Posterior cingulate gyrus (tissue), 11 donors: ENCODE results near the gene GDPD5.
"Not testable (repeated sequence)": the region's sequence is repeated elsewhere in the genome, so short reads cannot be mapped to it uniquely, and the experiment has no call there.

Experiments used
- DNase-seq, 10 donors: peaks; one replicate each; pipeline versions ENCODE4 v3.0.0 to v3.0.0-alpha.2; 2020 to 2021; ENCODE audit warnings: mixed read lengths in 3 of 10
- intact Hi-C: fragments of 100-400 bp; cut with DNase I; formaldehyde crosslinking; loops from one replicate; pipeline ENCODE4 v1.15.1; 2023

GDPD5 gene

DNA sequence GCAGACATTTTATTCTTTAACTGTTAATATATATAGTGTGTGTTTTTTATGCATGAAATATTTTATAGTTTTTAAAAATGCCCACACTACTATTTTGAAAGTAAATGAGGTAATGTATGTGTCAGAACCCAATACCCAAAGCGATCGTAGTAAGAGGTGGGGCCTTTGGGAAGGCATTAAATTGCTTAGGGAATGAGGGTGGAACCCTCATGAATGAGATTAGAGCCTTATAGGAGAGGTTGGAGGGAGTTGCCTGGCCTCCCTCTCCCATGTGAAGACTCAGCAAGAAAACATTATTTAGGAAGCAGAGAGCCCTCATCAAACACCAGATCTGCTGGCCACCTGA lies 103.9 kb downstream of the GDPD5 start:
- DNase-seq = peak in 1 of 10 donors; percentile 31
- intact Hi-C loops = no loop called here

DNA sequence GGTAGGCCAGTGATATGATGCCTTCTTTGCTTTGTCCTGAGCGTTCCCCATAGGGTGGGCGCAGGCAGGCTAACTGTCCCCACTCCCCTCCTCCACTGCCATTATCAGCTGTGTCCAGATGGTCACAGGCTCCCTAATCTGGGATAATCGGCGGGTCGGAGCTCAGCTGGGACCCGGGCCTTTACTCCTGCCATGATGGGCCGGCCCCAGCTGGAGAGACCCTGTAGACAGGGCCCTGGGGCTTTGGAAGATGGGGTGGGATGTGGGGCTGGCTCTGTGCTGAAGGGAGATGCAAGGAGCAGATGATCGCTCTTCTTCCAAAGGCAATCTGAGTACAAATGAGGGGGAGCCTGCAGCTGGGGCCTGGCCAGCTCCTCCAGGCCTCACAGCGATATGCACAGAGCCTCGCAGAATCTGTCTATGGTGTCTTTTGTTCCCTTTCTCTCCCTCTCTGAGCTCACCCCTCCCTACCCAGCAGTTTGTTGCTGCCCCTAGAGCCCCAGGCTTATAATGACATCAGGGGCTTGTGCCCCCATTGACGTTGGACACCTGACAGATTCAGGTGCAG lies 104.6 kb downstream of the GDPD5 start:
- intact Hi-C loops = no loop called here
- DNase-seq = peak in 8 of 10 donors; percentile 34 to 90 (median 50)

DNA sequence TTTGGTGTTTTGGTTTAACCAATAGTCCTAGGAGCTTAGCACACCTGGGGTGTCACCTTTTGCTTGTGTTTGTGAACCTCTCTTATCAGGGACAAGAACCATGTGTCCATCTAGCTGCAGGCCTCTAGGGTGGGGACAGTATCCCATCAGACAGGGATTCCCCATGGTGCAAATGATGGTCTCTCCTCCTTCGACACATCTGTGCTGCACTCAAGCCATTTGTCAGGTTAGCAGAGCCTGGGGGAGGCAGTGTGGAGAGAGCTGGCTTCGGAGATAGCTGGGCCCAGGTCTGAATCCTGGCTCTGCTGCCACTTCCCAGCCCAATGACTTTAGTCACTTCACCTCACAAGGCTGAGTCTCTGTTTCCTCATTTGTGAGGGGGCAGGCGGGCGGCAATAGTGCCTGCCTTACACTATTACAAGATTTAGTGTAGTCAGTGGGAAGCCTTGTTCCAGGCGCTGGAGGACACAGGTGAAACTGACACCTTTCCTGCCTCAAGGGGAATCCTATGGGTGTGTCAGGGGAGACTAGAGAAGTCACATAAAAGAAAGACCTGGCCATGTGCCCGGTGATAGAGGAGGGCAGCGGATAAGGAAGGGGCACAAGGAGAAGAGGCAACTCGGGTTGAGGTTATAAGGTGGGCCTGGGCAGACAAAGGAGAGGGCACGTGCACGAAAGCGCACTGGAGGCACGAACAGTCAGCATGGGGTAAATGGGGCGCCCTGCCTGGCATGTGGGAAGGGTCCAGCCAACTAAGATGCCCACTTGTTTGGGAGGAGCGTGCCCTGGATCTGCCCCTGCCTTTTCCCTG lies 105.3 kb downstream of the GDPD5 start:
- intact Hi-C loops = no loop called here
- peak in 2 of 10 donors; percentile 23 to 72 for DNase-seq

DNA sequence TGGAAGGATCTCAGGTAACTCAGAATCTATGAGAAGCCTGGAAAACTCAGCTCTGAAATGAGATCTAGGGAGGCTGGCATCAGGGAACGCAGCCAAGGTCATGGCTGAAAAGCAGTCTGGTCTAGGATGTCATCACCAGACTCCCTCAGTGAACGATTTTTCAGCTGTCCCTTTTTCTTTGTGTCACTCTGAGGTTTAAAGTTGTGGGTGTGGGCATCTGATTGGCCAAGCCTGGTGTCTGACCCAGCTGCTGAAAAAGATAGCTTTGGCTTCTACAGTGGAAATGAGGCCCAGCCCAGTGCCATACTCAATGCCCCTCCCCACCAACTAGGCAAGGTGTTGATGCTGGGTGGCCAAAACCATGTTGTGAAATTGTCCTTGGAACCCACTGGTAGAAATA lies 111.9 kb downstream of the GDPD5 start:
- intact Hi-C loops = no loop called here
- no peak for DNase-seq

DNA sequence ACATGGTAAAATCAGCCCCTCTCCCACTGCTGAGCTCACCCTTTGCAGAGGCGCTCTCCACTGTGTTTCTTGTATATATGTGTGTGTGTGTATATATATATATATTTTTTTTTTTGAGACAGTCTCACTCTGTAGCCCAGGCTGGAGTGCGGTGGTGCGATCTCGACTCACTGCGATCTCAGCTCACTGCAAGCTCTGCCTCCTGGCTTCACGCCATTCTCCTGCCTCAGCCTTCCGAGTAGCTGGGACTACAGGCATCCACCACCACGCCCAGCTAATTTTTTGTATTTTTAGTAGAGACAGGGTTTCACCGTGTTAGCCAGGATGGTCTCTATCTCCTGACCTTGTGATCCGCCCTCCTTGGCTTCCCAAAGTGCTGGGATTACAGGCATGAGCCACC lies 112.6 kb downstream of the GDPD5 start:
- DNase-seq, intact Hi-C loops: not testable (repeated sequence)

DNA sequence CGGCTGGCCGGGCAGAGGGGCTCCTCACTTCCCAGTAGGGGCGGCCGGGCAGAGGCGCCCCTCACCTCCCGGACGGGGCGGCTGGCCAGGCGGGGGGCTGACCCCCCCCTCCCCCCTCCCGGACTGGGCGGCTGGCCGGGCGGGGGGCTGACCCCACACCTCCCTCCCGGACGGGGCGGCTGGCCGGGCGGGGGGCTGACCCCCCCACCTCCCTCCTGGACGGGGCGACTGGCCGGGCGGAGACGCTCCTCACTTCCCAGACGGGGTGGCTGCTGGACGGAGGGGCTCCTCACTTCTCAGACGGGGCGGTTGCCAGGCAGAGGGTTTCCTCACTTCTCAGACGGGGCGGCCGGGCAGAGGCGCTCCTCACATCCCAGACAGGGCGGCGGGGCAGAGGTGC lies 115.8 kb downstream of the GDPD5 start:
- intact Hi-C loops, DNase-seq: not testable (repeated sequence)

DNA sequence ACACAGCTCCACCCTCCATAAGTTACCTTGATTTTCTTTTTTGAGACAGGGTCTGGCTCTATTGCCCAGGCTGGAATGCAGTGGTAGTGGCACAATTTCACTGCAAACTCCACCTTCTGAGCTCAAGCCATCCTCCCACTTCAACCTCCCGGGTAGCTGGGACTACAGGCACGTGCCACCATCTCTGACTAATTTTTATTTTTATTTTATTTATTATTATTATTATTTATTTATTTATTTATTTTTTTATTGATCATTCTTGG lies 116.9 kb downstream of the GDPD5 start:
- DNase-seq = no peak
- intact Hi-C loops = no loop called here

DNA sequence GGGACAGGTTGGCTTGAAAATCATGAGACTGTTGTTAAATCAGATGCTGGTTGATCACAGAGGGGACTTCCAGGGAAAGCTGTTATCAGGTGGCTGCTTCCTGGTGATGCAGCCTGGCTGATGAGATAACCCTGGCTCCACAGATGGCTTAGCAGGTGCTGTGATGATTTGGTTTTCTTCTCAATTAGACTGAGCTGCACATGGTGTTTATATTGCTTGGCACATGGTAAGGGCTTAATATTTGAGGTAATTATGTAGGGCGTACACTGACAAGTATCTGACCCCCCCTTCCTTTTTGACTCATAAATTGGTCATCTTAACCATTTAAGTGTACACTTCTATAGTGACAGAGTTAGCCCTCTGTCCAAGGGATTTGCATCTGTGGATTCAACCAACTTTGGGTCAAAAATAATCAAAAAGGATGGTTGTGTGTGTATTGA lies 119.4 kb downstream of the GDPD5 start:
- intact Hi-C loops = no loop called here
- DNase-seq = no peak

DNA sequence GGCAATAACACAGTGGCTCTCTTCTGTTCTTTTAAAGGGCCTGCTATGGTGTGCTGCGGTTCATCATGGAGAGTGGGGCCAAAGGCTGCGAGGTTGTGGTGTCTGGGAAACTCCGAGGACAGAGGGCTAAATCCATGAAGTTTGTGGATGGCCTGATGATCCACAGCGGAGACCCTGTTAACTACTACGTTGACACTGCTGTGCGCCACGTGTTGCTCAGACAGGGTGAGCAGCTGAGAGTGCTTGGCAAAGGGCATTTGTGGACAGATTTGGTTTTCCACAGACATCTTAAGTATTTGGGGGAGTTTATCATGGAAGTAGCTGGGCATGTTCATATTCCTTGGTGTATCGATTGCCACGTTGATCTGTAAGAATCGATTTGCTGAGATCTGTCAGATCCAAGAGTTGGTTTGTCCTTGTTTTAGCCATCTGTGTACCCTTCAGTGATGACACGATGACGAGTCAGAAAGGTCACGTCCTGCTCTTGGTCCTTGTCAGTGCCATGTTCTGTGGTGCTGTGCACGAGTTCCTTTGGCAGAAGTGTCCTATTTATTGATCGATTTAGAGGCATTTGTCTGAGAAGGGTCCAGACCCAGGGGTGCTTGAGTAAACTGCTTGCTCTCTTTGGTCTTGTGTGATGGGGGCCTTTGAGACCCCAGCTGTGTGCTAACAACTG lies 121.6 kb downstream of the GDPD5 start:
- intact Hi-C loops = no loop called here
- DNase-seq = no peak

DNA sequence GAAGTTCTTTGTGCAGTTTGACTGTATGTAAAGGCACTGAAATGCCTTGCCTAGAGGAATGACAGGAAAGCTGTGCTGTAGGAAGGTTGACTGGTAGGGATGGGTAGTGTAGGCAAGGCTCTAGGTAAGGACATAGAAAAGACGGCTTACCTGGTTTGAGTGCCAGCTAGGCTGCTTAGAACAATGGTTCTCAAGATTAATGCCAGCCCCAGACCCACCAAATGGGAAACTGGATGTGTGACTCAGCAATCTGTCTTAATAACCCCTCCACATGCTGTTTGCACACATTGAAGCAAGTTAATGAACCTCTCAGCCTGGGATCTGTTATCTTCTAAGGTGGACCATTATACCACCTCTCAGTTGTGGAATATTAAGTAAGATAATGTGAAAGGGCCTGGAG lies 122.7 kb downstream of the GDPD5 start:
- intact Hi-C loops = no loop called here
- DNase-seq = no peak

DNA sequence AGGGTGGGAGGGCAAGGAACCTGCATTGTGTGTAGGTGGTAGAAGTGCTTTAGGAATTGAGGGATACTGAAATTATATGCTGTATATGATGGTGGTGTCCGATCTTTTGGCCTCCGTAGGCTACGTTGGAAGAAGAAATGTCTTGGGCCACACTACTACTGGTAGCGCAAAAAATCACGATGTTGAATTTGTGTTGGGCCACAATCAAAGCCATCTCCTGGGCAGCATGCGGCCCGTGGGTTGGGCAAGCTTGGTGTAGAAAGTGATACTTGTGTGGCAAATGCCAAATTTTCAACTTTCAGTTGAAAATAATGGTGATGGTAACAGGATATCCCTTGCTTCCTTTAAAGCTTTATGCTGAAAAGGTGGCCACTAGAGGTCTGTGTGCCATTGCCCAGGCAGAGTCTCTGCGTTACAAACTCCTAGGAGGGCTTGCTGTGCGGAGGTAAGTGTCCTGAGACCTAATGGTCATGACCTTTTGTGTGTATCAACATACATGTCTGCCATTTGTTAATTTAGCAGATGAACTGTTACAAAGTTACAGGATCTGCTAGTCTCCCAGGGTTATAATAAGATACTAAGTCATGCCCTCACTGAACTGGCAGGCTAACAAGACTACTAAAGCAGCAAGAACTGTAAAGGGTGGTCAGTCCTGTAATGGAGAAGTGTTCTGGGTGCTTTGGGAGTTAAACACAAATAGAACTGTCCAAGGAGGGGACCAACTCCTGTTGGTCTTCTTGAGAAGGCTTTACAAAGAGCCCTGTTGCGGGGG lies 123.6 kb downstream of the GDPD5 start:
- intact Hi-C loops = no loop called here

DNA sequence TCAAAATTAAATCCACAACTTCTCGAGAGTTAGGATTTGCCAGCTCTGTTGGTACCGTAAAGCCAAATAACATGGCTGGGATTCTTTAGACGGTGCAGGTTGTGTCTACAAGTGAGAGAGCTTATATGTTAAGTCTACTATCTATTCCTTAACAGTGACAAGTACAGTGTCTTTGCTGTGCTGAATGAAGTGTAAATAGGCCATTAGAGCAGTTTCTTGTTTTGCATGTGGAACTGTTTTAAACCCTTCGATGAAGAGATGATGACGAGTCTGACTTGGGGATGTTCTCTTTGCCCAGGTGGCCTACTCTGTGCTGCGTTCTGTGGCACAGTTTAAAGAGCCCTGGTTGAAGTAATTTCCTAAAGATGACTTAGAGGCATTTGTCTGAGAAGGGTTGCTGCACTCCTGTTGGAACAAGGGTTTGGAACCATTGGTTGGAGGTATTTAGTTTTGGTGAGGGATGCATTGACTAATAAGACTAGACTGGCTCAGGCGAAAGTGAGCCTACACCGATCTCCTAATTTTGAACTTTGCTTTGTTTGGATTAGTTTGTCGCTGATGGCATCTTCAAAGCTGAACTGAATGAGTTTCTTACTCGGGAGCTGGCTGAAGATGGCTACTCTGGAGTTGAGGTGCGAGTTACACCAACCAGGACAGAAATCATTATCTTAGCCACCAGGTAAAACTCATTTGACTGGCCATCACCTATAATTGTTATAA lies 125.4 kb downstream of the GDPD5 start:
- DNase-seq = no peak
- intact Hi-C loops = no loop called here

More for the DNA sequence above, 123.6 kb downstream of the GDPD5 start:
- no peak for DNase-seq

DNA sequence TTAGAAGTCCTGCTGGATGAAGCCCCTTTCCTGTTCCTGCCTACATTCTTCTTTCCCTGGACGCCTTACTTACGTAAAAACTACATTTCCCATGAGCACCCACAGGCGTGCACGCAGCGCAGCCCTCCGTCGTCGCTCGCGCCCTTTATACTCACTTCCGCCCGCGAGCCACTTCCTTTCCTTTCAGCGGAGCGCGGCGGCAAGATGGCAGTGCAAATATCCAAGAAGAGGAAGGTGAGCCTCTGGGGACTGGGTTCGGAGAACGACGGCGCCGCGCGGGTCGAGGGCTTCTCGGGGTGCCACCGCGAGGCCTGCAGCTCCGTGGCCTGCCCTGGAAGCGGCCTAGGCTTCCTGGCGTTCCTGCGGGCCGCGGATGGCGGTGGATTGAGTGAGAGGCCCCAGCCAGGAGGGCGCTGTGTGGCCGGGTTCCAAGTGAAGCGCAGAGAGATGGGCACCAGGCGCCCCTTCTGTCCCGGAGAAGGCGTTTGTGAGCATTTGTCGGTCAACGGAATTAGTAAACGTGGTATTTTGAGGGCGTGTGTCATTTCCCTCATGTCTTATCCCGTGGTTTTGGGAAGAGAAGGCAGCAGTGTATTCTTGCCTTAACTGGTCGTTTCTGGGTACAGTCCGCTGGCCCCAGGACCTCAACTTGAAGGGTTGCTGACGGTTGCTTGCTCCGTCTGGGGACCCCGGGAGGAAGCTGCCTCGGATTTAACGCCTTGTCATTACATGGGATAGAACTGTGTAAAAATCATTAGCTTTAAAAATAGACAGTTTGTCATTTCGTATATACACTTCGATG lies 126.2 kb downstream of the GDPD5 start, which contains the start of gene RPS3:
TSS of gene RPS3 (plus strand) at position 175 of the 802 bp plus-strand sequence. CDS start at position 205, 30 bp downstream.
- intact Hi-C loops = no loop called here
- peak; percentile 83 to 99 (median 92) for DNase-seq

DNA sequence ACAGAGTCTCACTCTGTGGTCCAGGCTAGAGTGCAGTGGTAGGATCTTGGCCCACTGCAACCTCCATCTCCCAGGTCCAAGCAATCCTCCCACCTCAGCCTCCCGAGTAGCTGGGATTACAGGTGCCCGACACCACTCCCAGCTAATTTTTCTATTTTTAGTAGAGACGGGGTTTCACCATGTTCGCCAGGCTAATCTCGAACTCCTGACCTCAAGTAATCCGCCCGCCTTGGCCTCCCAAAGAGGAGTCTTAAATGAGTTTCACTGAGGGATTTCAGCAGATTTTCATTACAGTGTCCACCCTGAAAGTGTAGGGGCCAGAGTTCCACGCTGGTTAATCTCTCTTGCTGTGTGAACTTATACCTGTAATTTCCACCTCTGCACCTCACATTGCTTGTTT lies 126.8 kb downstream of the GDPD5 start:
- no peak for DNase-seq
- intact Hi-C loops = no loop called here

DNA sequence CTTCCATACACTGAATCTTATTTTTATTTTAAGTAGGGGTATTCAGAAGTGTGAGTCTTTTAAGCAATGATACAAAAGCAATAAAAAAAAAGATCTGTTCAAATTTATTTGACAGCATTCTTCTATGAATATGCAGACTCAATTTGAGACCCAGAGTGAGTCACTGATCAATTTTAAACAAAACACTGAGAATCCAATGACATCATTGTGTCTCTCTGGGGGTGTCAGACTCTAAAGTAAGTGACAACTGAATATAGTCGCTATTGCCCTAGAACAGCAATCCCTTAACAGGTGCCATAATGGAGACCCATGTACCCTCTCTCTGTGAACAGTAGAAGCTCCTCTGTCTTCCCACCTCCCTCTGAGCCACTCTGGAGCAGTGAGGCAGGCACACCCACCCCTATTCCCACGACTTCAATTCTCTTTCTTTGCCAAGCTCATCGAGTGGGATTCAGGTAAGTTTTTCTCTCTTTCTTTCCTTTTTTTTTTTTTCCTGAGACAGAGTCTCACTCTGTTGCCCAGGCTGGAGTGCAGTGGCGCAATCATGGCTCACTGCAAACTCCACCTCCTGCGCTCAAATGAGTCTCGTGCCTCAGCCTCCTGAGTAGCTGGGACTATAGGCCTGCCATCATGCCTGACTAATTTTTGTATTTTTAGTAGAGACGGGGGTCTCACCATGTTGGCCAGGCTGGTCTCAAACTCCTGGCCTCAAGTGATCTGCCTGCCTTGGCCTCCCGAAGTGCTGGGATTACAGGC lies 131.5 kb downstream of the GDPD5 start:
- intact Hi-C loops = no loop called here
- no peak for DNase-seq

DNA sequence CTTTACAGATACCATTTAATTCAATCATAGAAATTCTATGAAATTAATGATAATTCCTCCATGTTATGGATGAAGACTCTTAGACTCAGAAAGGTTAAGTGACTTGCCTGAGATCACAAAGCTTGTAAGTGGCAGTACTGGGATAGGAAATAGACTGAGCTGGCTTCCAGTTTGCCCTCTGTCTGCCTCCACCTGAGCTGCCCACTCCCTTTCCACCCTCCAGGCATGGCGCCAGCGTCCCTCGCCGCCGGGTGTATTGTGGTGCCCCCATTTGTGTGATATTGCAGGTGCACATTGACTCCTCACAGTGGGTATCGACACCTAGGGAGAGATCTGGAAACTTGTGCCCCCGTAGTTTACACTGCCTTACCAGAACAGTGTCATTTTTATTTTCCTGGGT lies 135.8 kb downstream of the GDPD5 start:
- intact Hi-C loops = loop anchor here (2.0 to 10.0 kb wide), 2 partner anchors 55 to 143 kb away; no protein-coding TSS in a partner anchor
- no peak for DNase-seq

DNA sequence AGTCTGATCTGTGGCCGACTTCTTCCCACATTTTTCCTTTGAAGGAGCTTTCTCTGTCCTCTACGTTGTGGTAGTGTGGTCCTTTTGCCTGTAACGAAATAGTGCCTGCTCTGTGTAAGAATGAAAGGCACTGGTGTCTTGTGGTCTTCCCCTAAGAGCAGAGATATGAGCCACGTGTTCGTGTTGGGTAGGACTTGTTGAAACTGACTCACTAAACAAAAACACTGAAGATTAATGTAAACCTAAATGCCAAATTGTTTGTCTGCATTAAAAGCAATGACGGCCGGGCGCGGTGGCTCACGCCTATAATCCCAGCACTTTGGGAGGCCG lies 136.5 kb downstream of the GDPD5 start:
- intact Hi-C loops = loop anchor here (2.0 to 10.0 kb wide), 2 partner anchors 56 to 144 kb away; no protein-coding TSS in a partner anchor
- no peak for DNase-seq

DNA sequence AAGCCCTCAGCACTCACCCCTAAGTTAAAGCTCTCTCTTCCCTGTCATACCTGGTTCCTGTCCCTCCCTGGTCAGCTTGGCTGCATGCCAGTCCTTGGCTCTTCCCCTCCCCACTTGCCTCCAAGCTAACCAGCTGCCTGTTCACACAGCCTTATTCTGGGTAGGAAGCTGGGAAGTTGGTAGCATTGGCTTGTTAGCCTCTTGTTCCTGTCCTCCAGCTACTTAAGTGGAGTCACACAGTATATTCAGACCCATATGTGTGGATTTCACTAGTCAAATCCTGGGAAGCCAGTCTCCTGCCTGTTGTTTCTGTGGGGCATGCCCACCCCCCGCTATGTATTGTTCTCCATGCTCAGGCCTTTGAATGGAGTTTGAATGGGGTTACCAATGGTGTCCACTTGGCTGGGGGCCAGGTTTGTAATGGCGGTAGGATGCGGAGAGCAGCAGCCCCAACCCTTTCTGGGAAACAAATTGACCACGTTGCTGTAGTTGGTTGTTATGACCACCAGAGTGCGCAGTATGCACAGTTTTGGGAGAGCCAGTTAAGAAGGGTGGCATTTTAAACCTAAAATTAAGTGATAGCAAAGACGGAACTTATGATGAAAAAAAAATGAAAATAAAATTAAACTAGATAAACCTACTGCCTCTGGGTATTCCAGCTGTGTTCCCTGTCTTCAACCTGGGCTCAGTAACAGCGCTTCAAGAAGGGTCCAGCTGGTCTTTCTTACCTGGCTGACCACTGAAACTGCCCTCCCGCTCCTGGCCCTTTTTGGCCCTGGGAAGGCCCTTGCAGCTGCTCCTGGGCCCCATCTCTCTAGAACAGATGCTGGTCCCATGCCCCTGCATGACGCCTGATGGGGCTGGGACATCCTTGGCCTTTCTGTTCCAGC lies 137.1 kb downstream of the GDPD5 start:
- peak in 8 of 10 donors; percentile 19 to 93 (median 67) for DNase-seq
- intact Hi-C loops = loop anchor here (2.0 to 10.0 kb wide), 2 partner anchors 56 to 144 kb away; no protein-coding TSS in a partner anchor
